ENCODE measurements around the gene PTK6.

DNA sequence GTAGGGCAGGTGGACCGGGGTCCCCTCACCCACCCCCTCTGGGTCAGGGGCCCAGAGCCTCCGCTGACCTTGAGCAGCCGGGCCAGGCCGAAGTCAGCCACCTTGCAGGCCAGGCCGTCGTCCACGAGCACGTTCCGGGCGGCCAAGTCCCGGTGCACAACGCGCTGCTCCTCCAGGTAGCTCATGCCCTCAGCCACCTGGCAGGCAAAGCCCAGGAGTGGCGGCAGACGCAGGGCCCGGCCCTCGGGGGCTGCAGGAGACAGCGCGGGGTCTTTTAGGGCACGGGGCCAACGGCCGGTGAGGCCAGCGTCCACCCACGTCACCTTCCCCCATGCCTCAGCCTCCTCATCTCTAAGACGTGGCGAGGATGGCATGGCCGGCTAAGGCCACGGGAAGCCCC is 4.2 kb upstream of the PTK6 start:
- TF ChIP-seq, protein P1, sequence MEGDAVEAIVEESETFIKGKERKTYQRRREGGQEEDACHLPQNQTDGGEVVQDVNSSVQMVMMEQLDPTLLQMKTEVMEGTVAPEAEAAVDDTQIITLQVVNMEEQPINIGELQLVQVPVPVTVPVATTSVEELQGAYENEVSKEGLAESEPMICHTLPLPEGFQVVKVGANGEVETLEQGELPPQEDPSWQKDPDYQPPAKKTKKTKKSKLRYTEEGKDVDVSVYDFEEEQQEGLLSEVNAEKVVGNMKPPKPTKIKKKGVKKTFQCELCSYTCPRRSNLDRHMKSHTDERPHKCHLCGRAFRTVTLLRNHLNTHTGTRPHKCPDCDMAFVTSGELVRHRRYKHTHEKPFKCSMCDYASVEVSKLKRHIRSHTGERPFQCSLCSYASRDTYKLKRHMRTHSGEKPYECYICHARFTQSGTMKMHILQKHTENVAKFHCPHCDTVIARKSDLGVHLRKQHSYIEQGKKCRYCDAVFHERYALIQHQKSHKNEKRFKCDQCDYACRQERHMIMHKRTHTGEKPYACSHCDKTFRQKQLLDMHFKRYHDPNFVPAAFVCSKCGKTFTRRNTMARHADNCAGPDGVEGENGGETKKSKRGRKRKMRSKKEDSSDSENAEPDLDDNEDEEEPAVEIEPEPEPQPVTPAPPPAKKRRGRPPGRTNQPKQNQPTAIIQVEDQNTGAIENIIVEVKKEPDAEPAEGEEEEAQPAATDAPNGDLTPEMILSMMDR (conservative IDR thresholded peaks at IDR 0.05; ENCODE audit: low read length), result no peak
- TF ChIP-seq EZH2phosphoT487 (IDR thresholded peaks at IDR 0.05; ENCODE audit: borderline replicate concordance, low read depth, low read length), result no peak
